ENCODE results near the gene PSD.
"Not testable (repeated sequence)": the region's sequence is repeated elsewhere in the genome, so short reads cannot be mapped to it uniquely, and the experiment has no call there.

PSD gene

DNA sequence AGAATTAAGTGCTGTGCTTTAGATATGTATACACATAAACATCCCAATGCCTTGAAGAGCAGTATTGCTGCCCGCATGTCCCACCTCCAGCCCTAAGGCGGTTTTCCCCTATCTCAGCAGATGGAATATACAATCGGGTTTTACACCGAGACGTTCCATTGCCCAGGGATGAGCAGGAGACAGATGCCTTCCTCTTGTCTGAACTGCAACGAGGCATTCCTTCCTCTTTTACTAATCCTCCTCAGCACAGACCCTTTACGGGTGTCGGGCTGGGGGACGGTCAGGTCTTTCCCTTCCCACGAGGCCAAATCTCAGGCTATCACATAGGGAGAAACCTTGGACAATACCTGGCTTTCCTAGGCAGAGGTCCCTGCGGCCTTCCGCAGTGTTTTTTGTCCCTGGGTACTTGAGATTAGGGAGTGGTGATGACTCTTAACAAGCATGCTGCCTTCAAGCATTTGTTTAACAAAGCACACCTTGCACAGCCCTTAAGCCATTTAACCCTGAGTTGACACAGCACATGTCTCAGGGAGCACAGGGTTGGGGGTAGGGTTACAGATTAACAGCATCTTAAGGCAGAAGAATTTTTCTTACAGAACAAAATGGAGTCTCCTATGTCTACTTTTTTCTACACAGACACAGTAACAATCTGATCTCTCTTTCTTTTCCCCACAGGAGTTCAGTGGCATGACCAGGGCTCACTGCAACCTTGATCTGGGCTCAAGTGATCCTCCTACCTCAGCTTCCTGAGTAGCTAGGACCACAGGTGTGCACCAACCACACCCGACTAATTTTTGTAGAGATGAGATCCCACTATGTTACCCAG lies 36.3 kb upstream of the PSD start:
- H3K9ac ChIP-seq (ENCODE audit: low read depth, low read length): peak overlapping the region; percentile 70
- H3K9me3 ChIP-seq (ENCODE audit: control insufficient read depth, insufficient read depth, low read length); H3K4me3 ChIP-seq (ENCODE audit: low read depth, low read length); H3K27me3 ChIP-seq (ENCODE audit: control insufficient read depth, insufficient read depth, low read length): not testable (repeated sequence)
- peaks cover 11% of the 10 kb centered on the region for H3K36me3 ChIP-seq (ENCODE audit: control insufficient read depth, insufficient read depth, low read length)
- H3K4me1 ChIP-seq (ENCODE audit: control insufficient read depth, insufficient read depth, low read length): peaks cover 35% of the 10 kb centered on the region

DNA sequence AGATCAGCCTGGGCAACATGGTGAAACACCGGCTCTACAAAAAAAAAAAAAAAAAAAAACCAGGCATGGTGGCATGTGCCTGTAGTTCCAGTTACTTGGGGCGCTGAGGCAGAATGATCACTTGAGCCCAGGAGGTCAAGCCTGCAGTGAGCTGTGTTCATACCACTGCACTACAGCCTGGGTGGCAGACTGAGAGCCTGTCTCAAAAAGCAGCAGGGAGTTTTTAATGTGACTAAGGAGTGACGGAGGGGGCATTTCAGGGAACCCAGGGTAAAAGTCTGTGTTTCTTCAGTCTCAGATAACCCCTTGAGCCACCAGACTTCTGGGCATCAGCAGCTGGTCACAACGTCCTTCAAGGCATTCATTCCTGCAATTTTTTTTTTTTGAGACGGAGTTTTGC lies 34.9 kb upstream of the PSD start:
- peak overlapping the region; percentile 4 for H3K4me3 ChIP-seq (ENCODE audit: low read depth, low read length)
- no peaks in the 10 kb centered on the region for H3K9me3 ChIP-seq (ENCODE audit: control insufficient read depth, insufficient read depth, low read length)
- peaks cover 34% of the 10 kb centered on the region for H3K4me1 ChIP-seq (ENCODE audit: control insufficient read depth, insufficient read depth, low read length)
- no peaks in the 10 kb centered on the region for H3K27me3 ChIP-seq (ENCODE audit: control insufficient read depth, insufficient read depth, low read length)
- peak overlapping the region; percentile 70 for H3K9ac ChIP-seq (ENCODE audit: low read depth, low read length)
- H3K36me3 ChIP-seq (ENCODE audit: control insufficient read depth, insufficient read depth, low read length): peaks cover 11% of the 10 kb centered on the region

DNA sequence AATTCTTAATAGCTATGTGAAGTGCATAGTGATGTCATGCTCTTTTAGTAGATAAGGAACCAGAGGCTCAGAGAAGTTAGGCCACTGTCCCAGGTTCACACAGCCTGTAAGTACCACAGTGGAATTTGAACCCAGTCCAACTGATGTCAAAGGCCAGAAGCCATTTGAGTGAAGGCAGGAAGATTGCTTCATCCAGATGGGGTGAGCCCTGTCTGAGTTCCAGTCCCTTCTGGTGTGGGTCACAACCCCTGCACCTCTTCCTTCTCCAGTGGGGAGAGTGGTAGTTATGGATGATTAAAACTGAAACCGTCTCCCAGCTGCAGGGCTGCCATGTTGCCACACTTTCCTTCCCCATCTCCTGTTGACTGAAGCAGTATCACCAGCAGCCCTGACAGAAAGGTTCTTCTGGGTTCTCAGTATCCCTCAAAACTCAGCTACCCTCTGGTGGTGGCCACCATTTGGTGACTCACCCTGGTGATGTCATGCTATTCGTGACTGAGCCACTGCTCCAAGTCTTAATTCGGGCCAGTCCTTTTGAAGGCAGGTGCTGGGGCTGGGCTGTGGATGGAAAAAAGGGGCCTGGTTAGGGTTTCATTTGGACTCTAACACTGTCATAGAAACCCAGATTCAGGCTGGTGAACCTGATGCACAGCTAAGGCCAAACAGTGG lies 34.2 kb upstream of the PSD start:
- Histone ChIP-seq H3K4me1 (ENCODE audit: control insufficient read depth, insufficient read depth, low read length) (peaks cover 34% of the 10 kb centered on the region), H3K36me3 (ENCODE audit: control insufficient read depth, insufficient read depth, low read length) (peaks cover 11% of the 10 kb centered on the region), H3K9me3 (ENCODE audit: control insufficient read depth, insufficient read depth, low read length) (no peaks in the 10 kb centered on the region), H3K27me3 (ENCODE audit: control insufficient read depth, insufficient read depth, low read length) (no peaks in the 10 kb centered on the region), H3K4me3 (ENCODE audit: low read depth, low read length) (no peak overlapping the region), H3K9ac (ENCODE audit: low read depth, low read length) (no peak overlapping the region)

DNA sequence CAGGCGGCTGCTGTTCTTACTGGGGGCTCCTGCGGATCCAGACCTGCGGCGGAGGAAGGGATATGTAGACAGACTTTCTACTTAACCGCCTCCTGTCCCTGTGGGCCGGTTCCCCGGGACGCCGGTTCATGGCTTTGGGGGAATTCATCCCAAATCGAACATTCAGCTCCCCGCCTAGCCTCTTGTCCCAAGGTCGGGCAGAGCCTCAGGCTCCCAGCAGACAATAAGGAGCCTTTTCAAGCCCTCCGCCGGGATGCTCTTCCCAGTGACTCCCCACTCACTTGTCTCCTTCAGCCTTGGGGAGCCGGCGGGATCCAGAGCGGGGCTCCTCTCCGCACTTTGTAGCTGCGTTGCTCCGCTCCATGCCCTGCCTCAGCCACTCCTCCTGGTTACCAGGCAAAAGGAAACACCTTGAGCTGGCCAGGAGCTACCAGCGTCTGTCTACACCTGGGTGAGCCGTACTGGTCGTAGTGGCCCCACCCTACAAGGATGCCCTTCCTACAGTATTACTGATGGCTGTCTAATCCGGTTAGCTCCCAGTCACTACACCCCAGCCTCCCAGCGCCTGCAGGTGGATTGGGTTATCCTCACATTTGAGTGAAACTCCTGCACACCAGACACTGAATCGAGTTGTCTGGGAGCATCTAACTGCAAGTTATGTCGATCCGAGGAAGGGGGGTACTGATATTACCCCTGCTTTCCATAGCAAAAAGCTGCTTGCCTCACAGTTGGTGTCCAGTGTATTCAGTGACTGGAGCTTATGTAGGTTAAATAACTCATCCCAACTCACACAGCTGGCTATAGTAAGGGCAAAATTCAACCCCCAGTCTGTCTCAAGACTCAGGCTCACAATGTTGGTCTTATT lies 32.8 kb upstream of the PSD start, which contains the start of gene C10orf95:
C10orf95 (minus strand) TSS at position 439 of the 865 bp plus-strand sequence. CDS start 450 bp downstream, outside the sequence.
- peaks cover 33% of the 10 kb centered on the region for H3K4me1 ChIP-seq (ENCODE audit: control insufficient read depth, insufficient read depth, low read length)
- H3K36me3 ChIP-seq (ENCODE audit: control insufficient read depth, insufficient read depth, low read length): peaks cover 11% of the 10 kb centered on the region
- no peaks in the 10 kb centered on the region for H3K9me3 ChIP-seq (ENCODE audit: control insufficient read depth, insufficient read depth, low read length)
- H3K27me3 ChIP-seq (ENCODE audit: control insufficient read depth, insufficient read depth, low read length): no peaks in the 10 kb centered on the region
- H3K9ac ChIP-seq (ENCODE audit: low read depth, low read length): peak within 1 kb of the TSS; percentile 54
- H3K4me3 ChIP-seq (ENCODE audit: low read depth, low read length): peak within 1 kb of the TSS; percentile 81

DNA sequence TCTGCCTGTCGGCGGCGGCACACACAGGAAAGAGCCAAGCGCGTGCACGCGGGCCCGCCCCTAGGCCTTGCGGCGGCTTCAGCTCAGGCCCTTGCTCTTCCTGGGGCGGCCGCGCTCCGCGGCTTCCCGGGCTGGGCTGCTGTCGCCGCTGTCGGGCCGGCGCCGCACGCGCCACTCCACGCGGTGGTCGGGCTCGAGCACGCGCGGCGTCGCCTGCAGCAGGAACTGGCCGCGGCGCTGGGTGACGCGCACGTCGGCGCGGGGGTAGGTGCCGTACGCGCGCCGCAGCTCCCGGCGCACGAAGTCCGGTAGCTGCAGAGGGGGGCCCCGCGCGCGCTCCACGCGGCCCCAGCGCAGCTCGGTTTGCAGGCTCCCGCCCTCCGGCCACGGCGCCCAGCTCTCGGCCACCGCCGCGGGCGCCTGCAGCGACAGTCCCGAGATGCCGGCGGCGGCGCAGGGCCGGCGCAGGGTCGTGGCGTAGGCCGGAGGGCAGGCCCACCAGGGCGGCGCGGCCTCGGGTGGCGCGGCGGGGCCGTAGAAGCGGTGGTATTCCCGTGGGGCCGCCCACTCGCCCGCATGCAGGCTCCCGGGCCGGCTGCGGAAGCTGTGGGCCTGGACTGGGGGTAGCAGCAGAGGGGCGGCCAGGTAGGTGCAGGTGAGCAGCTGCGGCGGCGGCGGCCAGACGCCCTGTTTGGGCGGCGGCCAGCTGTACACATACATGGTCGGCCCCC lies 32.0 kb upstream of the PSD start:
- peak overlapping the region; percentile 62 for H3K9ac ChIP-seq (ENCODE audit: low read depth, low read length)
- H3K27me3 ChIP-seq (ENCODE audit: control insufficient read depth, insufficient read depth, low read length): no peaks in the 10 kb centered on the region
- no peaks in the 10 kb centered on the region for H3K9me3 ChIP-seq (ENCODE audit: control insufficient read depth, insufficient read depth, low read length)
- H3K4me1 ChIP-seq (ENCODE audit: control insufficient read depth, insufficient read depth, low read length): peaks cover 26% of the 10 kb centered on the region
- H3K36me3 ChIP-seq (ENCODE audit: control insufficient read depth, insufficient read depth, low read length): peaks cover 11% of the 10 kb centered on the region
- H3K4me3 ChIP-seq (ENCODE audit: low read depth, low read length): peak overlapping the region; percentile 81

DNA sequence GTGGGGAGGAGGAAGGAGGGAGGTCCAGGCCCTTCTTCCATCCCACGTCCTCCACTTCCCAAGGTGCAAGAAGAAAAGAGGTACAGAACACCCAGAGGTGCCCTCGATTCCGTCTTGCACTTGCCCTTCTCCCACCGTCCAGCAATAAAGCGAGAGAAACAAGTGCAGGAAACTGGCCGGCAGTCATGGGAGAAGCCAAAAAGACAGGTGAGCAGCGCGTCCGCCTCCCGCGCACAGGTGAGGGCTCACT lies 31.5 kb upstream of the PSD start:
- no peaks in the 10 kb centered on the region for H3K9me3 ChIP-seq (ENCODE audit: control insufficient read depth, insufficient read depth, low read length)
- H3K4me1 ChIP-seq (ENCODE audit: control insufficient read depth, insufficient read depth, low read length): peaks cover 22% of the 10 kb centered on the region
- peak overlapping the region; percentile 81 for H3K4me3 ChIP-seq (ENCODE audit: low read depth, low read length)
- H3K27me3 ChIP-seq (ENCODE audit: control insufficient read depth, insufficient read depth, low read length): no peaks in the 10 kb centered on the region
- peaks cover 11% of the 10 kb centered on the region for H3K36me3 ChIP-seq (ENCODE audit: control insufficient read depth, insufficient read depth, low read length)
- H3K9ac ChIP-seq (ENCODE audit: low read depth, low read length): peak overlapping the region; percentile 62

DNA sequence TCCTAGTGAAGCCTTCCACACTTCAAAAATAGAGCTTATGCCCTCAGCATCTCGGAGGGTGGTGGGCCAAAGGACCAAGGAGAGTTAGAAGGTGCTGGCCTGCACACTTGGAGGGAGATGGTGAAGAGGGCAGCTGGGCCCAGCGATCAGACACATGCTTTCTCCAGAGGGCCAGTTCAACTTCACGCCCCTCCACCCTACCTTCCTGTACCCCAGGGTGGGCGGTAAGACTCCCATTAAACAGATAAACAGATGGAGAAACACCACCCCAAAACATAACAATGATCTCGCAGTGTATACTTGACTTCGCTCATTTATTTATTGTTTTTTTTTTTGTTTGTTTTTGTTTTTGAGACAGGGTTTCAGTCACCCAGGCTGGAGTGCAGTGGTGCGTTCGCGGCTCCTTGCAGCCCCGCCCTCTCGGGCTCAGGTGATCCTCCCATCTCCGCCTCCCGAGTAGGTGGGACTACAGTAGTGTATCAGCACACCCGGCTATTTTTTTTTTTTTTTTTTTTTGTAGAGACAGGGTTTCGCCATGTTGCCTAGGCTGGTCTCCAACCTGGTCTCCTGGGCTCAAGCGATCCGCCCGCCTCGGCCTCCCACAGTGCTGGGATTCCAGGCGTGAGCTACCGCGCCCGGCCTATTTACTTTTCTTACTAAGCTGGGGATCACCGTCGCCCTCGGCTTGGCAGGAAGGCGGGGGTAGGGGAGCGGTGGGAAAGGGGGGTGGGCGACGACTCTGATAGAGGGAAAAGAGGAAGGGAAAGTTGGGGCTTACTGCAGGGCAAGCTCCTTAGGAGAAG lies 30.9 kb upstream of the PSD start:
- Histone ChIP-seq H3K9ac (ENCODE audit: low read depth, low read length) (peak overlapping the region; percentile 62), H3K36me3 (ENCODE audit: control insufficient read depth, insufficient read depth, low read length) (peaks cover 11% of the 10 kb centered on the region), H3K9me3 (ENCODE audit: control insufficient read depth, insufficient read depth, low read length) (no peaks in the 10 kb centered on the region), H3K4me3 (ENCODE audit: low read depth, low read length) (peak overlapping the region; percentile 81), H3K4me1 (ENCODE audit: control insufficient read depth, insufficient read depth, low read length) (peaks cover 20% of the 10 kb centered on the region), H3K27me3 (ENCODE audit: control insufficient read depth, insufficient read depth, low read length) (no peaks in the 10 kb centered on the region)

DNA sequence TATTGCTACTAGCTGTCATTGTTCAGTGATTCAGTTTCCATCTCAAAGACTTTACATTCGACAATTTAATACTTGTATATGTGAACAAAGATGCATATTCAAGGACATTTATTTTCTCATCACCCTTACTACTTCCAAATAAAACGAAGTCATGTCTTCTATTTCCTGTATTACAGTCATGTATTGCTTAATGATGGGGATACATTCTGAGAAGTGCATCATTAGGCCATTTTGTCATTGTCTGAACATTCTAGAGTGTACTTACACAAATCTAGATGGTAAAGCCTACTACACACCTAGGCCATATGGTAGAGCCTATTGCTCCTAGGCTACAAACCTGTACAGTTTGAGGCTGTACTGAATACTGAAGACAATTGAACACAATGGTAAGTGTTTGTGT lies 26.3 kb upstream of the PSD start:
- Histone ChIP-seq H3K9me3 (ENCODE audit: control insufficient read depth, insufficient read depth, low read length) (no peaks in the 10 kb centered on the region), H3K9ac (ENCODE audit: low read depth, low read length) (no peak overlapping the region), H3K4me1 (ENCODE audit: control insufficient read depth, insufficient read depth, low read length) (peaks cover 2% of the 10 kb centered on the region)

DNA sequence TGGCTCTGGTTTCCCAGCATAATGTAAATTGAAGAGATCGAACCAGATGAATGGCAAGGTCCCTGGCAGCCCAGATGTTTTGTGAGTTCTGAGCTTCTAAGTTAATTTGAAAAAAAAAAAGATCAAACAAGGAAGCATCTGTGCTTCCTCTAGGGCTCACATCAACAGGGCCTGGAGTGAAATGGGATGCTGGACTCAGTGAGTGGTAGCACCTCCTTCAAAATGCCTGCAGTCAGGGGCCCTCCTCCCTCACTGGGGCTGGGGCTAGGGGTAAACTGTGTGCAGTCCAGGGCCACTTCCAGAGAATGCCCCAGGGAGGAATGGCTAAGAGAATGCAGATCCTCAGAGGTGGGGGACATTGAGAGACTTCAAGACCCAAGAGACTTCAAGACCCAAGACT lies 19.8 kb upstream of the PSD start:
- no peak overlapping the region for H3K4me3 ChIP-seq (ENCODE audit: low read depth, low read length)
- H3K4me1 ChIP-seq (ENCODE audit: control insufficient read depth, insufficient read depth, low read length): peaks cover 5% of the 10 kb centered on the region
- H3K27me3 ChIP-seq (ENCODE audit: control insufficient read depth, insufficient read depth, low read length): peaks cover 36% of the 10 kb centered on the region
- no peaks in the 10 kb centered on the region for H3K9me3 ChIP-seq (ENCODE audit: control insufficient read depth, insufficient read depth, low read length)
- no peak overlapping the region for H3K9ac ChIP-seq (ENCODE audit: low read depth, low read length)
- H3K36me3 ChIP-seq (ENCODE audit: control insufficient read depth, insufficient read depth, low read length): no peaks in the 10 kb centered on the region

More for the DNA sequence above, 26.3 kb upstream of the PSD start:
- no peaks in the 10 kb centered on the region for H3K36me3 ChIP-seq (ENCODE audit: control insufficient read depth, insufficient read depth, low read length)
- no peaks in the 10 kb centered on the region for H3K27me3 ChIP-seq (ENCODE audit: control insufficient read depth, insufficient read depth, low read length)
- H3K4me3 ChIP-seq (ENCODE audit: low read depth, low read length): no peak overlapping the region

DNA sequence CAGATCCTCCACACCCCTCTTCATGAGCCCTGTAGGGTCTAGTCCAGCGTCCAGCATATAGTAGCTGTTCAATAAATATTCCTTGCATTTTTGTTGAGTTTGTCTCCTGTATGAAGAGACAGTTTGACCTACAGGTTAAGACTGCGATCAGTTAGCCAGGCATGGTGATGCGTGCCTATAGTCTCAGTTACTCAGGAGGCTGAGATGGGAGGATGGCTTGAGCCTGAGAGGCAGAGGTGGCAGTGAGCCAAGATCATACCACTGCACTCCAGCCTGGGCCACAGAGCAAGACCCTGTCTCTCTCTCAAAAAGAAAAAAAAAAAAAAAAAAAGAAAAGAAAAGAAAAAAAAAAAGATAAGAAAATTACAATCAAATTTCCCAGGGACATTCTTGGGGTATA lies 18.9 kb upstream of the PSD start:
- Histone ChIP-seq H3K27me3 (ENCODE audit: control insufficient read depth, insufficient read depth, low read length) (peaks cover 41% of the 10 kb centered on the region), H3K9ac (ENCODE audit: low read depth, low read length) (no peak overlapping the region), H3K4me1 (ENCODE audit: control insufficient read depth, insufficient read depth, low read length) (peaks cover 5% of the 10 kb centered on the region)

More for the DNA sequence above, 18.9 kb upstream of the PSD start:
- Histone ChIP-seq H3K4me3 (ENCODE audit: low read depth, low read length) (no peak overlapping the region), H3K36me3 (ENCODE audit: control insufficient read depth, insufficient read depth, low read length) (no peaks in the 10 kb centered on the region), H3K9me3 (ENCODE audit: control insufficient read depth, insufficient read depth, low read length) (no peaks in the 10 kb centered on the region)
